GM08714 (cell line): Measurements from ENCODE around the gene ESYT2.
A peak's percentile ranks its signal among the peaks of the same experiment; 100 is the strongest.
"Not testable (repeated sequence)": the region's sequence is repeated elsewhere in the genome, so short reads cannot be mapped to it uniquely, and the experiment has no call there.

ENCODE experiments used
- H3K4me3 ChIP-seq: fragments of 200-500 bp; sonication (Bioruptor generic); 2 replicates; pipeline ENCODE4 v1.5.1; 2014; ENCODE audit warnings: mild to moderate bottlenecking, low read length, inconsistent platforms
- ZNF274 ChIP-seq: IDR thresholded peaks from 2 replicates; pipeline ENCODE4 v1.6.1; 2012; ENCODE audit warnings: mild to moderate bottlenecking, low read depth, low read length

ESYT2 gene

GRCh38 chr7:158829342-158830210, at the start of gene ESYT2:
TSS of gene ESYT2 (minus strand) at chr7:158829509. CDS start at chr7:158829418, 91 bp downstream.
- H3K4me3 ChIP-seq = peak within 1 kb of the TSS; percentile 81
- TF ChIP-seq ZNF274 = no peak

- not testable (repeated sequence) for H3K4me3 ChIP-seq
These were observed 49.1 kb upstream of the ESYT2 start for GRCh38 chr7:158878151-158879079.

- no peak overlapping the region for H3K4me3 ChIP-seq
- TF ChIP-seq ZNF274 = no peak
These were observed 47.7 kb upstream of the ESYT2 start for GRCh38 chr7:158876984-158877383.

GRCh38 chr7:158869876-158870275, 40.6 kb upstream of the ESYT2 start:
- no peak overlapping the region for H3K4me3 ChIP-seq
- no peak for TF ChIP-seq ZNF274

GRCh38 chr7:158868764-158869410, 39.6 kb upstream of the ESYT2 start:
- no peak for TF ChIP-seq ZNF274
- H3K4me3 ChIP-seq = no peak overlapping the region

GRCh38 chr7:158867214-158867984, 38.1 kb upstream of the ESYT2 start:
- H3K4me3 ChIP-seq = no peak overlapping the region
- no peak for TF ChIP-seq ZNF274

GRCh38 chr7:158865977-158866376, 36.7 kb upstream of the ESYT2 start:
- no peak for TF ChIP-seq ZNF274

GRCh38 chr7:158865462-158865922, 36.2 kb upstream of the ESYT2 start:
- H3K4me3 ChIP-seq = no peak overlapping the region
- no peak for TF ChIP-seq ZNF274

More at GRCh38 chr7:158865977-158866376, 36.7 kb upstream of the ESYT2 start:
- no peak overlapping the region for H3K4me3 ChIP-seq

- TF ChIP-seq ZNF274 = no peak
- H3K4me3 ChIP-seq = no peak overlapping the region
These were observed 35.5 kb upstream of the ESYT2 start for GRCh38 chr7:158864833-158865232.

- TF ChIP-seq ZNF274 = no peak
- H3K4me3 ChIP-seq = no peak overlapping the region; the same call in 1 of the 2 replicates
These were observed 35.2 kb upstream of the ESYT2 start for GRCh38 chr7:158864507-158864820.

GRCh38 chr7:158863611-158864506, 34.5 kb upstream of the ESYT2 start:
- H3K4me3 ChIP-seq = peak overlapping the region; percentile 58; the same call in 1 of the 2 replicates
- no peak for TF ChIP-seq ZNF274

- peak overlapping the region; percentile 58; the same call in 1 of the 2 replicates for H3K4me3 ChIP-seq
These were observed 33.8 kb upstream of the ESYT2 start for GRCh38 chr7:158862985-158863610.
